Heart left ventricle (tissue), 16 donors: ENCODE data around the gene MAGEA4. TPM values are rescaled to one million over a fixed set of nuclear protein-coding genes. Genes with fewer than 3 reads are reported as not detected.

Experiments used
- ATAC-seq, 4 donors: fragments of 200-7000 bp; cut with Tn5 transposase; one replicate each; pipeline ENCODE4 v1.9.1; 2020 to 2022; ENCODE audit warnings: moderate library complexity in 4 of 4, mild to moderate bottlenecking in 3 of 4, moderate number of reproducible peaks in 1 of 4
- DNase-seq, 5 donors: peaks; one replicate each; pipeline ENCODE4 v3.0.0-alpha.2; 2020
- H3K27ac ChIP-seq, 12 donors: fragments of 200-600 bp; sonication (generic) in 4 of 12; one replicate each; pipeline versions ENCODE4 v1.5.0 to v1.8.0; 2016 to 2022; ENCODE audit warnings: mild to moderate bottlenecking in 2 of 12
- H3K27me3 ChIP-seq, 9 donors: fragments of 200-600 bp; sonication (generic) in 2 of 9; one replicate each; pipeline versions ENCODE4 v1.5.1 to v1.8.0; 2016 to 2022; ENCODE audit warnings: mild to moderate bottlenecking in 3 of 9
- H3K36me3 ChIP-seq, 9 donors: fragments of 200-600 bp; sonication (generic) in 2 of 9; one replicate each; pipeline versions ENCODE4 v1.5.0 to v1.8.0; 2018 to 2022; ENCODE audit warnings: mild to moderate bottlenecking in 2 of 9
- H3K4me1 ChIP-seq, 12 donors: fragments of 200-600 bp; sonication (generic) in 4 of 12; one replicate each; pipeline versions ENCODE4 v1.5.0 to v1.8.0; 2016 to 2022; ENCODE audit warnings: mild to moderate bottlenecking in 3 of 12
- H3K4me3 ChIP-seq, 12 donors: fragments of 200-600 bp; sonication (generic) in 4 of 12; one replicate each; pipeline versions ENCODE4 v1.5.0 to v1.8.0; 2017 to 2022; ENCODE audit warnings: mild to moderate bottlenecking in 9 of 12, moderate library complexity in 4 of 12
- H3K9me3 ChIP-seq, 12 donors: fragments of 200-600 bp; sonication (generic) in 4 of 12; one replicate each; pipeline versions ENCODE4 v1.5.0 to v1.8.0; 2016 to 2022; ENCODE audit warnings: mild to moderate bottlenecking in 1 of 12
- POLR2A ChIP-seq, 2 donors: fragments of 450-650 bp; IDR thresholded peaks; one replicate each; pipeline ENCODE4 v1.6.1; 2017; ENCODE audit warnings: antibody characterized with exemption in 2 of 2, mild to moderate bottlenecking in 2 of 2, moderate library complexity in 2 of 2
- WGBS, 4 donors: extraction: QIAGEN DNeasy Blood & Tissue Kit in 2 of 4; methylation state at CpG; one replicate each; pipeline versions ENCODE4 v1.1.5 to v1.1.7; 2013 to 2018; 5-methylcytosine and 5-hydroxymethylcytosine counted together
- intact Hi-C, 10 donors: fragments of 100-400 bp; cut with DNase I; formaldehyde crosslinking; loops; one replicate each; pipeline versions ENCODE4 v1.11.1 to v1.14.2; 2022
- polyA plus RNA-seq, 2 donors: library from polyadenylated mRNA; stranded (reverse); fragments of 200-250 nt; gene quantifications; one replicate each; pipeline ENCODE4 v1.2.3, GENCODE V29; 2013
- total RNA-seq, 9 donors: library from RNA; depleted of rRNA in 2 of 9; stranded (reverse); fragments of >200 nt in 2 of 9; fragmentation: NEBNext Ultra II Directional in 3 of 9; extraction: Animal tissue kit (Norgen Biotek cat#: 25700) in 3 of 9; gene quantifications; one replicate each; pipeline versions ENCODE4 v1.1.0 to v1.2.4, GENCODE V29; 2016 to 2023
- TF ChIP-seq, protein P1 (sequence below), 12 donors: fragments of 200-600 bp; sonication (generic) in 4 of 12; IDR thresholded peaks; one replicate each; pipeline versions ENCODE4 v1.5.0 to v1.8.0; 2018 to 2022; ENCODE audit warnings: antibody characterized with exemption in 12 of 12, mild to moderate bottlenecking in 5 of 12
- donor health status: ischemic (EF 13 %, LVEDD 7.1; RV severe dilation, severe dysfunction).
- donor health status: healthy with polysubstance abuse.
- donor health status: DM: no; HTN: yes; CAD: no.
- donor health status: DM: no; HTN: no; CAD: no.
- donor health status: ischemic (EF 25% LVEDD 6.9; RV normal size, moderate dysfunction).
- donor health status: ischemic (EF 25% LVEDD 5.7; RV mildly dilated, moderate dysfunction).
- donor health status: healthy.
- donor health status: DM: yes; HTN: yes; CAD: no.
- donor health status: ischemic (EF 35%, LVEDD 5.7; RV mildly dilated, moderate dysfunction).
- donor health status: nonischemic (EF 11% LVEDD 7.7; RV severe dilation, severe dysfunction).
- donor health status: DM: yes; HTN: yes; CAD: no.
- donor health status: PGD.
- donor health status: ischemic (EF 29% LVEDD 5.4; RV normal size, mild dysfunction).
- donor health status: nonischemic (EF 23%, LVEDD 6.1; RV moderate dilation, normal function).

Gene MAGEA4
- total and polyA plus RNA-seq, 11 donors = not detected

DNA sequence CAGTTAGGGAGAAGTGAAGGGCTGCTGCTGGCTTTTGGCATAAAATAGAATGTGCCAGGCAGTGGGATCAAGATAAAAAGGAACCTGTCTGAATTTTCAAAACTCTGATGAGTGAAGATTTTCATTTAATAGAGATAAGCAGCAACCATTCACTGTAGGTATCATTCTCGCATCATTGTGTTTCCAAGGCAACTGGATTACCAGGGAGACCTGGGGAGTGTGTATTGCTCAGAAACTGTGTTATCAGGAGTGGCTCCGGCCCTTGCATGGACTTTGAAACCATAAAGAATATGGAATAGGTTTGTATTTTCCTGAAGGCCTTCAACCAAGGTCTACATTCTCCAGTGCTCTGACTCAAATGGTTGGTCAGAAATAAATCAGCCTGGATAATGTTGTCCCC lies 23.3 kb upstream of the MAGEA4 start:
- ATAC-seq (no peak), DNase-seq (no peak)
- TF ChIP-seq, protein P1, sequence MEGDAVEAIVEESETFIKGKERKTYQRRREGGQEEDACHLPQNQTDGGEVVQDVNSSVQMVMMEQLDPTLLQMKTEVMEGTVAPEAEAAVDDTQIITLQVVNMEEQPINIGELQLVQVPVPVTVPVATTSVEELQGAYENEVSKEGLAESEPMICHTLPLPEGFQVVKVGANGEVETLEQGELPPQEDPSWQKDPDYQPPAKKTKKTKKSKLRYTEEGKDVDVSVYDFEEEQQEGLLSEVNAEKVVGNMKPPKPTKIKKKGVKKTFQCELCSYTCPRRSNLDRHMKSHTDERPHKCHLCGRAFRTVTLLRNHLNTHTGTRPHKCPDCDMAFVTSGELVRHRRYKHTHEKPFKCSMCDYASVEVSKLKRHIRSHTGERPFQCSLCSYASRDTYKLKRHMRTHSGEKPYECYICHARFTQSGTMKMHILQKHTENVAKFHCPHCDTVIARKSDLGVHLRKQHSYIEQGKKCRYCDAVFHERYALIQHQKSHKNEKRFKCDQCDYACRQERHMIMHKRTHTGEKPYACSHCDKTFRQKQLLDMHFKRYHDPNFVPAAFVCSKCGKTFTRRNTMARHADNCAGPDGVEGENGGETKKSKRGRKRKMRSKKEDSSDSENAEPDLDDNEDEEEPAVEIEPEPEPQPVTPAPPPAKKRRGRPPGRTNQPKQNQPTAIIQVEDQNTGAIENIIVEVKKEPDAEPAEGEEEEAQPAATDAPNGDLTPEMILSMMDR (IDR thresholded peaks at IDR 0.05) = no peak
- TF ChIP-seq POLR2A (IDR thresholded peaks at IDR 0.05) = no peak
- no peak overlapping the region for H3K27ac ChIP-seq
- no peaks in the 10 kb centered on the region for H3K4me1 ChIP-seq
- H3K4me3 ChIP-seq = no peak overlapping the region
- intact Hi-C loops = no loop called here
- H3K36me3 ChIP-seq = no peaks in the 10 kb centered on the region
- WGBS, 4 donors = 57 to 75% (median 69%) methylated on average over 2 of the region's 2 CpGs
- no peaks in the 10 kb centered on the region for H3K27me3 ChIP-seq
- peaks cover 0 to 9% (median 0%) of the 10 kb centered on the region in 12 donors for H3K9me3 ChIP-seq

DNA sequence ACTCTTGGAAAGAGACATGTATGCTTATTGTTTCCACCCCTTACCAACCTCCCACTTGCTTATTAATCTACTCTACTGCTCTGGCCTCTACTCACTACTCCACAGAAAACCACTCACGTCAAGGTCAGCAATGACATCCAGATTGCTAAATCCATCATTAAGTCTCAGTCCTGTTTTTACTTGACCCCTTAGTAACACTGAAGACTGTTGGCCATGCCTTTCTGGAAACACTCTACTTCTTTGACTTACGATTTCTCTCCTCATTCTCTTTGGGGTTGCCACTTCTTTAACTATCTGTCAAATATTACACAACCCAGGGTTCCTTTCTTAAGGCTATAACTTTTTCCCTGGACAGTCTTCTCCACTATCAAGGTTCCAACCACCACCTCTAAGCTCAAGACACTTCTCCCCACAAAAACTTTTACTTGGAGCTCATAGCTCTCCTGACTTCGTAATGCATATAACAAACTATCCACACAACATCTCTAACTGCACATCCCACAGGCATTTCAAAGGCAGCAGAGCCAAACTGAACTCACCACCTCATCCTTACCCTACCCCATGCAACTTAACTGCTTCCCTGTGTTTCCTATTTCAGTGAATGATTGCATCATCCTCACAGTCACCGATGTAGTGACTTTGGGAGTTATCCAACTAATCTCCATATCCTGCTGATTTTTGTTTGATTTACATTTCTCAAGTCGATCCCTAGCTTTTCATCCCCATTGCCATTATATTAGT lies 15.8 kb upstream of the MAGEA4 start:
- ATAC-seq (no peak), DNase-seq (no peak)
- no peak for TF ChIP-seq POLR2A (IDR thresholded peaks at IDR 0.05)
- TF ChIP-seq, protein P1 (IDR thresholded peaks at IDR 0.05) = no peak
- WGBS, 4 donors = 65 to 74% (median 71%) methylated on average over 5 of the region's 5 CpGs
- H3K36me3 ChIP-seq = no peaks in the 10 kb centered on the region
- H3K4me3 ChIP-seq = no peak overlapping the region
- no peak overlapping the region for H3K27ac ChIP-seq
- intact Hi-C loops = no loop called here
- no peaks in the 10 kb centered on the region for H3K9me3 ChIP-seq
- no peaks in the 10 kb centered on the region for H3K4me1 ChIP-seq
- H3K27me3 ChIP-seq = peaks cover 0 to 5% (median 0%) of the 10 kb centered on the region in 9 donors

DNA sequence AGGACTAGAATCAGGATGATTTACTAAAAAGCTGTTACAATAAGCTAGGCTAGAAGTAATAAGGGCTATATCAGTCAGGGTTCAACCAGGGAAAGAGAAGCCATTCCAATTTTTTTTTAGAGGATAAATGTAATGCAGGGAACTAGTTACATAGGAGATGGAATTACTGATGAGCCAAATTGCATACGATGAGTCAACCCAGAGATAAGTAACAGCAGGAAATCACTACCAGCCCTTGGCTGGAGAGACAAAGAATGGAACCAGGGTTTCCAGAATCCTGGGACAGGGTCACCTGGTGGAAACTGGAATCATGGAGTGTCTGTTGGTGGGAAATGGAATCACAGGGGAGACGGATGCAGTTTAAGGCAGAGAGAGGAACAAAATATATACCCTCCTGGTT lies 13.1 kb upstream of the MAGEA4 start:
- DNase-seq (no peak), ATAC-seq (no peak)
- Histone ChIP-seq H3K4me3 (no peak overlapping the region), H3K27me3 (peaks cover 0 to 5% (median 0%) of the 10 kb centered on the region in 9 donors), H3K36me3 (no peaks in the 10 kb centered on the region), H3K27ac (no peak overlapping the region), H3K4me1 (peaks cover 0 to 7% (median 0%) of the 10 kb centered on the region in 12 donors), H3K9me3 (no peaks in the 10 kb centered on the region)
- 78 to 88% (median 82%) methylated on average over 2 of the region's 2 CpGs for WGBS, 4 donors
- TF ChIP-seq POLR2A (IDR thresholded peaks at IDR 0.05) = no peak
- TF ChIP-seq, protein P1 (IDR thresholded peaks at IDR 0.05) = no peak
- intact Hi-C loops = no loop called here

DNA sequence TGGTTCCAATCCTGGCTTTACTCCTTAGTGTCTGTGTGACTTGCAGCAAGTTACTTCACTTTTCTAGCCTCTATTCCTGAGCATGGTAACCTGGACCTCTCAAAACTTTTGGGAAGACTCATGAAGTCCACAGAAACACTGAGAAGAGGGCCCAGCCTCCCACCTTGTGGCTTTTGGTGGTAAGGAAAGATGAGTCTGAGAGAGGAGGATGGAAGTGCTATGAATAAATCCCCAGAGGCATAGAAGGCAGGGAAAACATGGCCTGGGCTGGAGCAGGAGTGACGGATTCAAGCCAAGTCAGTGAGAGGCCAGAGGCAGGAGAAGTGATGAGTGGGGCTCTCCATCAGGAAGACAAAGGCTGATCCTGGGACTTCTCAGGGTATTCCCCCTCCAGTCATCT lies 10.9 kb upstream of the MAGEA4 start:
- H3K27ac ChIP-seq = no peak overlapping the region
- no peak for ATAC-seq
- intact Hi-C loops = no loop called here
- no peak overlapping the region for H3K4me3 ChIP-seq
- peaks cover 0 to 7% (median 0%) of the 10 kb centered on the region in 12 donors for H3K4me1 ChIP-seq
- WGBS, 4 donors = 52 to 76% (median 64%) methylated on average over 1 of the region's 1 CpG
- H3K9me3 ChIP-seq = no peaks in the 10 kb centered on the region
- no peak for DNase-seq
- TF ChIP-seq, protein P1 (IDR thresholded peaks at IDR 0.05) = no peak
- H3K27me3 ChIP-seq = peaks cover 0 to 5% (median 0%) of the 10 kb centered on the region in 9 donors
- H3K36me3 ChIP-seq = no peaks in the 10 kb centered on the region
